ACHN (cell line): ENCODE results near the gene NECTIN1.

Experiments
- DNase-seq: peaks from one replicate; pipeline ENCODE4 v3.0.0-alpha.2; 2015
- in situ Hi-C: cut with HindIII; loops from 2 replicates; pipeline ENCODE4 v1.10.0; 2017; ENCODE audit warnings: low sequenced_read_pairs, low pct_ligation_motif_present, low pct_unique_long_range_greater_than_20kb

Gene NECTIN1

GRCh38 chr11:119701591-119702549 lies 27.1 kb downstream of the NECTIN1 start:
- DNase-seq, result no peak
- in situ Hi-C loops, result no loop called here

GRCh38 chr11:119700536-119701346 lies 28.3 kb downstream of the NECTIN1 start:
- in situ Hi-C loops, result no loop called here
- DNase-seq, result no peak

- DNase-seq, result no peak
- in situ Hi-C loops, result no loop called here
Observed at GRCh38 chr11:119700030-119700429, 29.0 kb downstream of the NECTIN1 start.

DNA sequence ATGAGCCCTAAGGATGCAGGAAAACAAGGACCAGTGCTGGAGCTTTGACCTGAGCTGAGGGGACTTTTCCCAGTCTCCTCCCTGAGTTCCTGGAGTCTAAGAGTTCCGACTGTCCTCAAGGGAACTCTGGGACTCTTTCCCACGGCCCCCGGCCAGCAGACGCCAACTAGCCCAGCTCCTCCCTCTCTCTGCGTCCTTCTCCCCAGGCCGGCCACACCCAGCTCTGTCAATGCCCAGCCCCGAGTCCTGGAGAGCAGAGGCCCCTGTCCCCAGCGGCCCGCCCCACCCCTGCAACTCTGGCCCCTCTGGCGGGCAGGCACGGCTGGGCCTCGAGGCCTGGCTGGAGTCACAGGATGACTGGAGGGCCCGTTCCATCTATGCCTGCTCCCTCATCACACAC lies 29.8 kb downstream of the NECTIN1 start:
- no peak for DNase-seq
- in situ Hi-C loops, result no loop called here

DNA sequence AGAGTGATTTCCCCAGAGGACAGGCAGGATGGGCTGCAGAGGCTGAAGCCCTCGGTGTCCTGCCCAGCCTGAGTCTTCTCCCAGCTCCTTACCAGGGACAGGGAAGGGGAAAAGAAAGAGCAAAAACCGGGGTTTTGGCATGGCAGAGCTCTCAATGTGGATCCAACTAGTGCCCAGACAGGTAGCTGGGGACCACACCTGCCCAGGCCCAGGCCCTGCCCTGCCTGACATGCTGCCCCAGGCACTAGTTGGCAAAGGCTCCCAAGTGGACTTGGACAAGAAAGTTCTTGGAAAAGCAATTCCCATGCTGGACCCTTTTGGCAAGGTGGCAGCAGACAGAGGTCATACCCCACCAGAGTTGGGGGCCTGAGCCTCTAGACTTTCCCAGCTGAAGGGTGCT lies 31.1 kb downstream of the NECTIN1 start:
- in situ Hi-C loops, result no loop called here
- DNase-seq, result no peak

DNA sequence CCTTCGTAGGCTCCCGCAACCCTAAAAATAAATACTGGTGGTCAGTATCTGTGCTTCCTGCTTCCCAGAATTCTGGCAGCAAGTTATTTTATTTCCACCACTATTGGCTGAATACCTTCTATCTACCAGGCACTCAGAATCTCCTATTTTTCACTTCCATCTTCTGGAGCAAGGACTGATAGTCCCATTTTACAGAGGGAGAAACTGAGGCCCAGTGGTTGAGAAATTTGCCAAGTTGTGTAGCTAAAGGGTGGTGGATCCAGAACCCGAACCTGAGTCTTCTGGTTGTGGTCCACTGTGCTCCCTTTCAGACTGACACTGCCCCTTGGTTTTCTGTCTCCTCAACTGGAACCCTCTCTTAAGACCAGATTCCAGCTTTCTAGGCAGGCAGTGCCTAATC lies 31.6 kb downstream of the NECTIN1 start:
- DNase-seq, result no peak
- in situ Hi-C loops, result no loop called here

DNA sequence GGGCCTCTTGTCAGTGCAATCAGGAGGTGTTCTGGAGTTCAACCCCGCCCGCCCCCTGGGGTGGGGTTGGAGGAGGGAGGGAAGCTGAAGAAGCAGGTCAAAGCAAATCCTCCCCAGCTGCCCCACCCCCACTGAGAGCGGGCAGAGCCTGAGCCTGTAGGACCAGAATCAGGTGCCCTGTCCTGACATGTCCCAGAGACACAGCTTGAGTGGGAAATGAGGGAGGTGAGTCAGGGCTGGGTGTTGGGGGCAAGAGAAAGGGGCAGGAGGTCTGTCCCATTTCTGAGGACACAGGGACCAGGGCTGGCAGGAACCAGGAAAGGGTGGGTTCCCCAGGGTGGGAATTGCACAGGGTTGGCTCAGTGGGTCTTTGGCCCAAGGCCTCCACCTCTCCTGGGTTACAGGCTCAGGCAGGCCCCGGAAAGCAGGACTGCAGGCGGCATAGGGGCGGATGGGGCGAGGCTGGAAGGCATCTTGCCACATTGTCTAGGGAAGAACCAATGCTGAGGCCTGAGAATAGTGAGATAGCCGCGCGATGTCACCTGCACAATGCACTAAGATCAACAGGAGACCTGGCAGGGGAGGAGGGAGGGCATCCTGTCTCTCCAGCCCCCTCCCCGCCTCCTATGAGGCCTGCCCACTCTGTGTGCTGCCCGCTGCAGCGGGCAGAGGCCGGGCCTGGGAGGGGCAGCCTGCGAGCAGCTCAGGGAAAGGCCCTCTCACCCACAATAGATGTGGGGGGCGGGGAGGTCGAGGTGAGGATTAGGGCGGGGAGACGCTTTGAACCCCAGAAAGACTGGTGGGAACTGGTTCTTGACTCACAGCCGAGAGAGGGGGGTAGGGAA lies 32.4 kb downstream of the NECTIN1 start:
- in situ Hi-C loops, result no loop called here
- no peak for DNase-seq

DNA sequence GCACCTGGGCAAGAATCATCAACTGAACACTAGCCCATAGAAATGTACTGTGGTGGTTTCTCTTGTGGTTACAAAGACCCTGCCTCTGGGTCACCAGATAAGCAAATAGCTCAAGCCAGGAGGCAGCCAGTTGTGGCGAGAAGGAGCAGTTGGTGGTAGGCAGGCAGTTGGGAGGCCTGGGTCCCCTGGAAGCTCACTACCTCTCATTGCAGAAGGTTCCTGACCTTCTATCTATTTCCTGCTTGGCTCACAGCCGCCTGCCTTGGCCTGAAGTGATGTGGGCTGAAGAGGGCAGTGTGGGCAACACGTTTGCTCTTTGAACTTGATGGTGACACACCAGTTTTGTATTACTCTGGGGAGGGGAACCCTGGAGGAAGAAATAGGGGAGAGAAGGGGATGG lies 34.7 kb downstream of the NECTIN1 start:
- DNase-seq, result no peak
- in situ Hi-C loops, result no loop called here

GRCh38 chr11:119693253-119693815 lies 35.7 kb downstream of the NECTIN1 start:
- DNase-seq, result no peak
- in situ Hi-C loops, result no loop called here

- DNase-seq, result no peak
- in situ Hi-C loops, result no loop called here
Observed at GRCh38 chr11:119692540-119692820, 36.5 kb downstream of the NECTIN1 start.

DNA sequence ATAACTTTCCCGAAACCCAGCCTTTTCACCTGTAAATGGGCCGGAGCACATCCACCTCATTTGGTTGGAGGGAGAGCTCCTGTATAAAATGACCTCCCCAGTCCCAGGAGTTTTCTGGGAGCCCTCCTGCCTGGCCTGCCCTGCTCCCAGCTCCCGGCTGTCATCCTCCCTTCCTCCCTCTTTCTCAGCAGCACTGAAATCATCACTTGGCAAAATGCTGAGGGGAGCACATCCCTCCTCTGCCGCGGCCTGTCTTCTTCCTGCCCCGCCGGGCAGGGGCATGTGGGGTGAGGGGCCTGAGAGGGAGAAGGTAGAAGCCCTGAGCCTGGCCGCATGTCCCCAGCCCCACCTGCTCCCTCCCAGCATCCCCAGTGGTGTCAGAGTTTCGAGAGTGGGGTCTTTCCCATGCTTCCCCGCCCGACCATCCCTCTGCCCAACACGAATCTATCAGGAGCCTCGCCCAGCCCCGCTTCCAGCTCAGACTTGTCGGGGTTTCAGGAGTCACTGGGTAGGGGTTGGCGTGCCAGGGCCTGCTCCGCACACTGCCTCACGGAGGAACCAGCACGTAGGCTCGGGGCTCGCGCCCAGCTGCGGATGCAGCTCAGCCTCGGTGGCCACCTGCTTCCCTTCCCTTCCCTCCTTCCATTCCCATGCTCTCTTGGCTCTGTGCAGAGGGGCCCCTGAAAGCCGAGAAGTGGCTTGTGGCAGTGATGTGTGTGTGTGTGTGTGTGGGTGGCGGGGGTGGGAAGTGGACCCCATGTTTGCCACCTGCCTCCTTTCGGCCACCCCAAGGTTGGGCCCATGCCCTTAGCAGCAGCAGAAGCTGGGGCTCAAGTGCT lies 37.1 kb downstream of the NECTIN1 start:
- no peak for DNase-seq
- in situ Hi-C loops, result no loop called here

DNA sequence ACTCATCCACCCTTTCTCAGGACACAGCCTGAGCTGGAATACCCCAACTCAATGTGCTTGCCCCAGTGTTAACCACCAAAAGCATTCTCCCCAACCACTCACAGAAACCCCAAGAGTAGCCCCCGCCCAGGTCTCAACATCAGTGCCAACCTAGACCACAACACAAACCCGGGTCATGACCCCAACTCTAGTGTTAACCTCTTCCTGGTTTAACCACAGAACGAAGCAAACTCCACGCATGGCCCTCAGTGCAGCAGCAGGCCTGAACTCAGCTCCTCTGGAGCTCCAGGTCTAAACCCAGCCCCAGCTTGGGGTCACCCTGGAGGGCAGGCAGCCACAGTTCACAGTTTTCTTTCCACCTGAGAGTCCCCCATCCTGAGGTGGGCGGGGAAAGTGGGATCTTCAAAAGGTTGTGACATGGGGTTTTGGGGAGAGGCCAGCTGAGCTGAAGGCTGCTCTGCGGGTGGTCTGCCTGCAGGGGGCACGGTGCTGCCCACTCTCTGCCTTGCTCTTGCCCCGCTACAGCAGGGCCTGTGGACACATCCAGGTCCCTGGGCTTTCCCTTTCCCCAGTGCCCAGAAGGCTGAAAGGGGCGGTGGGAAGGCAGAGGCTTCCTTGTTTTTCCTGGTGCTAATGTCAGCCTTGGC lies 37.9 kb downstream of the NECTIN1 start:
- no peak for DNase-seq
- in situ Hi-C loops, result no loop called here

GRCh38 chr11:119689302-119689701 lies 39.7 kb downstream of the NECTIN1 start:
- in situ Hi-C loops, result no loop called here

DNA sequence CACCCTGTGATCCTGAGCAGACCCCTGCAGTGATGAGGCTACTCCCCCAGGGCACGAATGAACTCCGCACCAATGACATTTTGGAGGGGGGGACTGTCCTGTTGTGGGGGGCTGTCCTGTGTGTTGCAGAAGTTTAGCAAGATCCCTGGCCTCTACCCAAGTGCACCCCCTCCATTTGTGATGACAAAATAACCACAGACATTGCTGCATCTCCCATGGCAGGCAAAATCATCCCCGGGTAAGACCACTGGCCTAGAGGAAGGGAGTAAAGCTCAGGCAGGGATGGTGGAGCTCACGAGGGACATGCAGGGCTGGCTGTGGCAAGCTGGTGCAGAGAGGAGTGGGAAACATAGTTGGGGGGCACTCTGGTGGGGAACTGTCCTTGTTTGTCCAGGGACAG lies 40.6 kb downstream of the NECTIN1 start:
- DNase-seq, result no peak
- in situ Hi-C loops, result no loop called here

More at GRCh38 chr11:119689302-119689701, 39.7 kb downstream of the NECTIN1 start:
- no peak for DNase-seq

- in situ Hi-C loops, result no loop called here
- no peak for DNase-seq
Observed at GRCh38 chr11:119687373-119688046, 41.5 kb downstream of the NECTIN1 start.

- in situ Hi-C loops, result no loop called here
- no peak for DNase-seq
Observed at GRCh38 chr11:119686177-119686882, 42.7 kb downstream of the NECTIN1 start.
